Kidney epithelial cell (primary cell): ENCODE measurements around the gene STEAP2. TPM values are rescaled to one million over a fixed set of nuclear protein-coding genes. Genes with fewer than 3 reads are reported as not detected.

Experiments
- DNase-seq: peaks from one replicate; pipeline ENCODE4 v3.0.0-alpha.2; 2010; ENCODE audit warnings: low read depth
- H3K27me3 ChIP-seq: 2 replicates; pipeline ENCODE4 v1.6.0; 2011; ENCODE audit warnings: low read length; ENCODE audit not compliant: control insufficient read depth, insufficient read depth
- H3K36me3 ChIP-seq: 2 replicates; pipeline ENCODE4 v1.5.1; 2011; ENCODE audit warnings: low read length; ENCODE audit not compliant: control insufficient read depth, insufficient read depth
- H3K4me3 ChIP-seq: 2 replicates; pipeline ENCODE4 v1.5.1; 2011; ENCODE audit warnings: low read depth, mild to moderate bottlenecking, control low read depth, low read length
- total RNA-seq: library from RNA; depleted of rRNA; stranded (reverse); fragments of >200 nt; gene quantifications from 2 replicates; pipeline ENCODE4 v1.2.3, GENCODE V29; 2015
- TF ChIP-seq, protein P1 (sequence below): IDR thresholded peaks from 2 replicates; pipeline ENCODE4 v1.5.1; 2011; ENCODE audit warnings: mild to moderate bottlenecking, moderate library complexity, low read length, control low read depth, inconsistent platforms; ENCODE audit not compliant: insufficient read depth, poor library complexity, severe bottlenecking

The STEAP2 gene
- total RNA-seq, 1 donor from 2014 or later: 5.2 TPM

DNA sequence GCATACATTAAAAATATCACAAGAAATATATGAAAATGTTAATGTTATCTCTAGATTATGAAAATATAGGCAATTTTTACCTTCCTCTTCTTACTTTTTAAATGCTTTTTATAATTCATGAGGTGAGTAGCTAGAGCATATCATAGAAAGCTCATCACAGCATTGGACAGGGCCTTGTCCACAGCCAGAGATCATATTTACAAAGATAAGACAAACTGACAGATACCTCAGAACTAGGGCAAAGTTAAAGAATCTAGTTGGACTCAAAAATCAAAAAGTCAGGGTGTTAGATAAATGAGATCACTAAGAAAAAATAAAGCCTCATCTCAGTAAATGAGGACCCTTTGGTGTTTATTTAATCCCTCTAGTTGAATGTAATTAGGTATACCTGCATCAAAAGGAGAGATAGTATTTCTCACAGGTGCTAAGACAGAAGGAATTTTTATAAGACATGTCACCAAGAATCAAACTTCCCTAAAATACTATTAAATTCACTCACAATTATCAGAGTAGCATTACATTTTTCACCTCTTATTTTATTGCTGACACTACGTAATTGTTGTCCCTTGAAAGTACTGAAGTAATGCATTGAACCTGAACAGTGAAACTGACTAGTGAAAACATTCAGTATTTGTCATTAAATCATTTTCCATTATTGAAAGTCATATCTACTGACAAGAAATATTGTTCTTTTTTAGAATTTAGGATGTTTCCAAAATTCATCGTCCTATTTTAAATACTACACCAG lies 59.1 kb downstream of the STEAP2 start:
- TF ChIP-seq, protein P1, sequence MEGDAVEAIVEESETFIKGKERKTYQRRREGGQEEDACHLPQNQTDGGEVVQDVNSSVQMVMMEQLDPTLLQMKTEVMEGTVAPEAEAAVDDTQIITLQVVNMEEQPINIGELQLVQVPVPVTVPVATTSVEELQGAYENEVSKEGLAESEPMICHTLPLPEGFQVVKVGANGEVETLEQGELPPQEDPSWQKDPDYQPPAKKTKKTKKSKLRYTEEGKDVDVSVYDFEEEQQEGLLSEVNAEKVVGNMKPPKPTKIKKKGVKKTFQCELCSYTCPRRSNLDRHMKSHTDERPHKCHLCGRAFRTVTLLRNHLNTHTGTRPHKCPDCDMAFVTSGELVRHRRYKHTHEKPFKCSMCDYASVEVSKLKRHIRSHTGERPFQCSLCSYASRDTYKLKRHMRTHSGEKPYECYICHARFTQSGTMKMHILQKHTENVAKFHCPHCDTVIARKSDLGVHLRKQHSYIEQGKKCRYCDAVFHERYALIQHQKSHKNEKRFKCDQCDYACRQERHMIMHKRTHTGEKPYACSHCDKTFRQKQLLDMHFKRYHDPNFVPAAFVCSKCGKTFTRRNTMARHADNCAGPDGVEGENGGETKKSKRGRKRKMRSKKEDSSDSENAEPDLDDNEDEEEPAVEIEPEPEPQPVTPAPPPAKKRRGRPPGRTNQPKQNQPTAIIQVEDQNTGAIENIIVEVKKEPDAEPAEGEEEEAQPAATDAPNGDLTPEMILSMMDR: no peak
- no peaks in the 10 kb centered on the region for H3K27me3 ChIP-seq

DNA sequence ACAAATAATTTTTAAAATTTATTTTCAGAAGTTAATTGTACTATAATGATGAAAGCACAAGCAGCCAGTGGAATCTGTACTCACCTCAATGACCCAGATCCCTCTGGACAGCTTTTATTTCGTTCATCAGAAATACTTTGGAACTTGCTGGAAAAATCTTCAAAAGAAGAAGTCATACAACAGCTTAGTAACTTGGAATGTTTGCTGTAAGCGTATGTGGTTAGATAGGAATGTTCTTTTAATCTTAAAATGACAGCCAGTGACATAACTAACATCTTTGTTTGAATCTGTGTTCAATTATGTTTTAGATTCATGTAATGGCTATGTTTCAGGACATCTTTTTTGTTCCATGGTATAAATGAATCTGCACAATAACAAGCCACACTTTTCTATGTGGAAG lies 60.2 kb downstream of the STEAP2 start:
- H3K36me3 ChIP-seq: no peaks in the 10 kb centered on the region
- H3K4me3 ChIP-seq: no peak overlapping the region
- no peaks in the 10 kb centered on the region for H3K27me3 ChIP-seq
- TF ChIP-seq, protein P1: no peak
- DNase-seq: no peak

More for the DNA sequence above, 59.1 kb downstream of the STEAP2 start:
- no peak for DNase-seq
- H3K4me3 ChIP-seq: no peak overlapping the region
- H3K36me3 ChIP-seq: no peaks in the 10 kb centered on the region

DNA sequence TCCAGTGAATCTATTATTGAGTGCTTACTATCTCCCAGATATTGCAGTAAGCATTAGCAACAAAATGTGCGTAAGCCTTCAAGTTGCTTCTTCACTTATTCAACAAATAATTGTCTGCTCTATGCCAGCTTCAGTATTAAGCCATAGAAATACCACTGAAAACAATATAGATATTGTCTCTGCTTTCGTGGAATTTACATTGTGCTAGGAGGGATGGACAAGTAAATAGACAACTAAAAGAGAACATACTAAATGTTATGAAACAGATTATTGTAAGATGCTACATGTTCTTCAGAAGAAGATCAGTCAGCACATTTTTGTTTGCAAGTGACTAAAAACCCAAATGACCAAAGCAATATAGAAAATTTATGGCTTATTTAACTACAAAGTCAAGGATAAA lies 60.7 kb downstream of the STEAP2 start:
- no peaks in the 10 kb centered on the region for H3K27me3 ChIP-seq
- no peaks in the 10 kb centered on the region for H3K36me3 ChIP-seq
- H3K4me3 ChIP-seq: no peak overlapping the region
- TF ChIP-seq, protein P1: no peak
- DNase-seq: no peak

DNA sequence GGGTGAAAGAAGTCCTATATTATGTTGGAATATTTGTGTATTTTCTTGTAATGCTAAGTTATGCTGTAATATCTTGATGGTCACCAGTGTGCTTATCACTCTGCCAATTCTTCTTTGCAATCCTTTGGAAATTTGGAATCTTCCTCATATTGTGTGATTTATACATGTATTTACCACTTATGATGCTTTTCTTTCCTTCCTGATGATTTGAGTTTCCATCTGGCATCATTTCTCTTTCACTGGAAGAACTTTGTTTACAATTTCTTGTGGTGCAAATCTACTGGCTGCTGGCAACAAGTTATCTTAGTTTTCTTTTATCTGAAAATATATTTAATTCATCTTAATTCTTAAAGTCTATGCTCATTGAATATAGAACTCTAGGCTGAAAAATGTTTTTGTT lies 62.6 kb downstream of the STEAP2 start:
- TF ChIP-seq, protein P1: no peak
- Histone ChIP-seq H3K27me3 (no peaks in the 10 kb centered on the region), H3K36me3 (no peaks in the 10 kb centered on the region), H3K4me3 (no peak overlapping the region)
- no peak for DNase-seq

DNA sequence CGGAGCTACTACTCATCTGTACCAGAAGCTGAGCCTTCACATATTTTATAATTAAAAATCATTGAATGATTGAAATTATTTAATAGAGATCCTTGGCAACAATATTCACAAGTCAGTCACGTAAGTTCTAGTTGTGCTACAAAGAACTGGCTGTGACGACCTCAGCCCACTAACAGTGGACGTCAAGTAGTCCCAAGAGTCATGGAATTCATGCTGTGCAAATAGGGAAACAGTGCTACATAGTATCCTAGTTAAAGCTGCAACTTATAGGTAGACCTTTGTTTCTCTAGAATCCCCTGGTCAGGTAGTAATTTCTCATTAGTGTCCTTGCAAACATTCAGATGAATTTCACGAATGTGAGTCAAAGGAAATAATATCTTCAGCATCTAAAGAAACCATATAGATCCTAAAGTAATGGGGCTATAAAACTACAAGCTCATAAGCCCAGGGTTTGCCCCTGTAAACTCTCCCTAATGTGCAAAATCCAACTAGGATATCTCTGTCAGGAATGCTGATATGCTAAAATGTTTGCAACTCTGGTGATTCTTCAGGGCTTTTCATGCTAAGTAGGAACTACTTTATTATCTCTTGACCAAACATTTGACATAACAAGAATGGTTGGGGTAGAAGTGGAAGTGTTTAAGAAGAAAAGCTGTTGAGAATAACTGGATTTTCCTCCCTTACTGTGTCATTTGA lies 64.6 kb downstream of the STEAP2 start:
- DNase-seq: no peak
- Histone ChIP-seq H3K4me3 (no peak overlapping the region), H3K27me3 (no peaks in the 10 kb centered on the region), H3K36me3 (no peaks in the 10 kb centered on the region)
- TF ChIP-seq, protein P1: no peak

Other genes starting within 250 kb of the STEAP2 start
- gene STEAP1, start 57.3 kb upstream of the STEAP2 start, total RNA-seq: 5.7 and 6.9 TPM in 2 replicates
- 1.9 and 3.6 TPM in 2 replicates for gene CFAP69, start 33.4 kb downstream of the STEAP2 start, total RNA-seq
- gene FAM237B, start 109.6 kb downstream of the STEAP2 start, total RNA-seq: not detected in 2 replicates
- gene GTPBP10, start 135.0 kb downstream of the STEAP2 start, total RNA-seq: 11.9 and 16.0 TPM in 2 replicates
- 62.7 and 63.3 TPM in 2 replicates for gene CLDN12, start 191.7 kb downstream of the STEAP2 start, total RNA-seq